Caco-2 (cell line): ENCODE results near the gene CACNB2. TPM values are rescaled to one million over a fixed set of nuclear protein-coding genes. Genes with fewer than 3 reads are reported as not detected.

Source experiments
- BruUV-seq: library from RNA; stranded (reverse); fragments of 400-500 nt; replicated peaks from 2 replicates; lab custom pipeline; 2021; lab: Mats Ljungman, UMichigan
- CTCF ChIA-PET: fragments of 300-600 bp; sonication (Branson Sonifier 250); formaldehyde crosslinking; loops from one replicate; lab custom pipeline; 2022; ENCODE audit warnings: antibody characterized with exemption; lab: Charles Lee
- POLR2A ChIA-PET: fragments of 300-600 bp; sonication (Branson Sonifier 250); formaldehyde crosslinking; loops from one replicate; lab custom pipeline; 2022; ENCODE audit warnings: antibody characterized with exemption; lab: Charles Lee
- DNase-seq, 2 experiments: peaks; one replicate each; pipeline versions ENCODE4 v3.0.0 to v3.0.0-alpha.2; 2020 to 2022
- H3K27me3 ChIP-seq: replicated peaks from 2 replicates; pipeline ENCODE4 v1.6.0; 2011; ENCODE audit warnings: low read length; ENCODE audit not compliant: control insufficient read depth, insufficient read depth
- H3K36me3 ChIP-seq: 2 replicates; pipeline ENCODE4 v1.5.1; 2011; ENCODE audit warnings: low read length; ENCODE audit not compliant: control insufficient read depth, insufficient read depth
- H3K4me1 ChIP-seq: fragments of 250-450 bp; sonication (Bioruptor Pico); 2 replicates; pipeline ENCODE4 v1.5.1; 2020; ENCODE audit warnings: mild to moderate bottlenecking
- H3K4me3 ChIP-seq: 2 replicates; pipeline ENCODE4 v1.5.1; 2011; ENCODE audit warnings: low read depth, mild to moderate bottlenecking, control low read depth, low read length
- H3K9me3 ChIP-seq: fragments of 250-450 bp; sonication (Bioruptor Pico); 2 replicates; pipeline ENCODE4 v1.5.1; 2020; ENCODE audit warnings: mild to moderate bottlenecking, moderate library complexity
- H3K27ac Mint-ChIP-seq: one replicate; pipeline ENCODE4 v1.8.0; 2022; ENCODE audit warnings: mixed read lengths; ENCODE audit not compliant: unreplicated experiment
- H3K27me3 Mint-ChIP-seq: one replicate; pipeline ENCODE4 v1.8.0; 2022; ENCODE audit warnings: mixed read lengths; ENCODE audit not compliant: insufficient read depth, unreplicated experiment
- H3K36me3 Mint-ChIP-seq: one replicate; pipeline ENCODE4 v1.8.0; 2022; ENCODE audit warnings: mild to moderate bottlenecking, mixed read lengths; ENCODE audit not compliant: insufficient read depth, unreplicated experiment
- H3K4me1 Mint-ChIP-seq: one replicate; pipeline ENCODE4 v1.8.0; 2022; ENCODE audit warnings: low read depth, mixed read lengths; ENCODE audit not compliant: unreplicated experiment
- H3K4me3 Mint-ChIP-seq: one replicate; pipeline ENCODE4 v1.8.0; 2022; ENCODE audit warnings: mild to moderate bottlenecking, moderate library complexity, mixed read lengths; ENCODE audit not compliant: unreplicated experiment
- H3K9me3 Mint-ChIP-seq: one replicate; pipeline ENCODE4 v1.8.0; 2022; ENCODE audit warnings: mixed read lengths; ENCODE audit not compliant: unreplicated experiment
- intact Hi-C: fragments of 100-400 bp; cut with micrococcal nuclease; formaldehyde crosslinking; loops from one replicate; pipeline ENCODE4 v1.10.0; 2022; ENCODE audit not compliant: unreplicated experiment
- total RNA-seq: library from RNA; stranded (reverse); gene quantifications from 2 replicates; pipeline ENCODE4 v1.2.3, GENCODE V29; 2022
- TF ChIP-seq, protein P1 (sequence below), 2 experiments: fragments of 200-600 bp in 1 of 2; IDR thresholded peaks; 1 replicate in 1 of 2; 2 replicates in 1 of 2; pipeline versions ENCODE4 v1.5.1 to v1.8.0; 2011 to 2022; ENCODE audit warnings: antibody characterized with exemption in 1 of 2, control low read depth in 1 of 2, inconsistent platforms in 1 of 2, low read depth in 1 of 2, low read length in 1 of 2, mild to moderate bottlenecking in 1 of 2, moderate library complexity in 1 of 2; ENCODE audit not compliant: insufficient read depth in 1 of 2, severe bottlenecking in 1 of 2, unreplicated experiment in 1 of 2

The CACNB2 gene
- total RNA-seq, 1 experiment from 2014 or later = 0.98 TPM

GRCh38 chr10:18367840-18368239, 227.6 kb downstream of the CACNB2 start:
- Histone ChIP-seq H3K27me3 (no peaks in the 10 kb centered on the region; the same call in 1 of the 2 replicates), H3K36me3 (no peaks in the 10 kb centered on the region), H3K4me1 (no peaks in the 10 kb centered on the region), H3K4me3 (no peak overlapping the region), H3K9me3 (no peaks in the 10 kb centered on the region; the same call in 1 of the 2 replicates)
- no peak for DNase-seq
- POLR2A ChIA-PET = no interaction called here
- CTCF ChIA-PET = no interaction called here
- Mint-ChIP-seq H3K4me1 (no peaks in the 10 kb centered on the region), H3K4me3 (no peak overlapping the region), H3K36me3 (no peaks in the 10 kb centered on the region), H3K27me3 (peaks cover 10% of the 10 kb centered on the region), H3K27ac (no peak overlapping the region), H3K9me3 (peaks cover 10% of the 10 kb centered on the region)
- intact Hi-C loops = no loop called here
- TF ChIP-seq, protein P1, sequence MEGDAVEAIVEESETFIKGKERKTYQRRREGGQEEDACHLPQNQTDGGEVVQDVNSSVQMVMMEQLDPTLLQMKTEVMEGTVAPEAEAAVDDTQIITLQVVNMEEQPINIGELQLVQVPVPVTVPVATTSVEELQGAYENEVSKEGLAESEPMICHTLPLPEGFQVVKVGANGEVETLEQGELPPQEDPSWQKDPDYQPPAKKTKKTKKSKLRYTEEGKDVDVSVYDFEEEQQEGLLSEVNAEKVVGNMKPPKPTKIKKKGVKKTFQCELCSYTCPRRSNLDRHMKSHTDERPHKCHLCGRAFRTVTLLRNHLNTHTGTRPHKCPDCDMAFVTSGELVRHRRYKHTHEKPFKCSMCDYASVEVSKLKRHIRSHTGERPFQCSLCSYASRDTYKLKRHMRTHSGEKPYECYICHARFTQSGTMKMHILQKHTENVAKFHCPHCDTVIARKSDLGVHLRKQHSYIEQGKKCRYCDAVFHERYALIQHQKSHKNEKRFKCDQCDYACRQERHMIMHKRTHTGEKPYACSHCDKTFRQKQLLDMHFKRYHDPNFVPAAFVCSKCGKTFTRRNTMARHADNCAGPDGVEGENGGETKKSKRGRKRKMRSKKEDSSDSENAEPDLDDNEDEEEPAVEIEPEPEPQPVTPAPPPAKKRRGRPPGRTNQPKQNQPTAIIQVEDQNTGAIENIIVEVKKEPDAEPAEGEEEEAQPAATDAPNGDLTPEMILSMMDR (IDR thresholded peaks at IDR 0.05; ENCODE audit: insufficient read depth in 1 of 2, low read depth in 1 of 2, low read length in 1 of 2, severe bottlenecking in 1 of 2, unreplicated experiment in 1 of 2) = no peak
- no TSS peak for BruUV-seq

GRCh38 chr10:18368273-18368672, 228.0 kb downstream of the CACNB2 start:
- H3K36me3 ChIP-seq = no peaks in the 10 kb centered on the region
- H3K27me3 ChIP-seq = no peaks in the 10 kb centered on the region; the same call in 1 of the 2 replicates
- no peak overlapping the region for H3K4me3 Mint-ChIP-seq
- H3K9me3 Mint-ChIP-seq = peaks cover 10% of the 10 kb centered on the region
- no peaks in the 10 kb centered on the region; the same call in 1 of the 2 replicates for H3K9me3 ChIP-seq
- no peaks in the 10 kb centered on the region for H3K36me3 Mint-ChIP-seq
- DNase-seq = no peak
- BruUV-seq = no TSS peak
- peaks cover 5% of the 10 kb centered on the region for H3K27me3 Mint-ChIP-seq
- no peaks in the 10 kb centered on the region for H3K4me1 ChIP-seq
- no peak overlapping the region for H3K4me3 ChIP-seq
- TF ChIP-seq, protein P1 (IDR thresholded peaks at IDR 0.05; ENCODE audit: insufficient read depth in 1 of 2, low read depth in 1 of 2, low read length in 1 of 2, severe bottlenecking in 1 of 2, unreplicated experiment in 1 of 2) = no peak
- H3K27ac Mint-ChIP-seq = no peak overlapping the region
- ChIA-PET POLR2A (no interaction called here), CTCF (no interaction called here)
- intact Hi-C loops = no loop called here
- no peaks in the 10 kb centered on the region for H3K4me1 Mint-ChIP-seq

DNA sequence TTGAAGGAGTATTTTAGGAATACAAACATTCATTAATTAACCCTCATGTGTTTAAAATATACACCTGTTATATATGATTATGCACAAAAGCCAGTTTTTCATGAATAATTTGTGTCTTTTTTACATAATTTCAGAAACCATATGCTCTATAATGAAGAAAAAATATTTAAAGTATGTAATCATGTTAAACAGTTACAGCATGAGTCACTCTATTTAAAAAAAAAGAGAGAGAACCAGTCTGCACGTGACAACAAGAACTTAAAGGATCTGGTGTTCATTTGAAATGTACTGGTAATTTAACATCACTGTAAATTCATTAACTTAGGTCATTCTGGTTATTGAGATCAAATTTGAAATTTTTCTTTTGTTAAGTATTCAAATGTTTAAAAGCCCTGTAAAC, 228.5 kb downstream of the CACNB2 start:
- ChIA-PET POLR2A (no interaction called here), CTCF (no interaction called here)
- no peak overlapping the region for H3K4me3 ChIP-seq
- Mint-ChIP-seq H3K9me3 (peaks cover 10% of the 10 kb centered on the region), H3K4me1 (no peaks in the 10 kb centered on the region), H3K27ac (no peak overlapping the region), H3K4me3 (no peak overlapping the region), H3K27me3 (peaks cover 4% of the 10 kb centered on the region), H3K36me3 (no peaks in the 10 kb centered on the region)
- no peaks in the 10 kb centered on the region for H3K36me3 ChIP-seq
- DNase-seq = no peak
- intact Hi-C loops = no loop called here
- H3K9me3 ChIP-seq = no peaks in the 10 kb centered on the region; the same call in 1 of the 2 replicates
- H3K27me3 ChIP-seq = no peaks in the 10 kb centered on the region
- H3K4me1 ChIP-seq = no peaks in the 10 kb centered on the region
- BruUV-seq = no TSS peak
- TF ChIP-seq, protein P1 (IDR thresholded peaks at IDR 0.05; ENCODE audit: insufficient read depth in 1 of 2, low read depth in 1 of 2, low read length in 1 of 2, severe bottlenecking in 1 of 2, unreplicated experiment in 1 of 2) = no peak
